PC-3 (cell line): ENCODE results near the gene TEKT3. TPM values are rescaled to one million over a fixed set of nuclear protein-coding genes. Genes with fewer than 3 reads are reported as not detected.

Experiments used
- ATAC-seq: fragments of 200-7000 bp; cut with Tn5 transposase; 2 replicates; pipeline ENCODE4 v1.9.1; 2020; ENCODE audit warnings: mild to moderate bottlenecking, moderate library complexity
- BruUV-seq: library from RNA; stranded (reverse); fragments of 400-500 nt; replicated peaks from 2 replicates; lab custom pipeline; 2021; lab: Mats Ljungman, UMichigan
- CTCF ChIA-PET: fragments of 300-600 bp; sonication (Branson Sonifier 250); formaldehyde crosslinking; loops from one replicate; lab custom pipeline; 2022; ENCODE audit warnings: antibody characterized with exemption; lab: Charles Lee
- POLR2A ChIA-PET: fragments of 300-600 bp; sonication (Branson Sonifier 250); formaldehyde crosslinking; loops from one replicate; lab custom pipeline; 2022; ENCODE audit warnings: antibody characterized with exemption; ENCODE audit not compliant: unreplicated experiment; lab: Charles Lee
- DNase-seq: peaks from one replicate; pipeline ENCODE4 v3.0.0-alpha.2; 2015
- H2AFZ ChIP-seq: fragments of 300-600 bp; sonication (generic); 2 replicates; pipeline ENCODE4 v1.6.0; 2016; ENCODE audit warnings: antibody characterized with exemption, low read length
- H3F3A ChIP-seq: fragments of 300-600 bp; sonication (generic); one replicate; pipeline ENCODE4 v1.6.0; 2017; ENCODE audit warnings: antibody characterized with exemption, low read length, control low read depth, mild to moderate bottlenecking; ENCODE audit not compliant: unreplicated experiment
- H3K27ac ChIP-seq: fragments of 300-600 bp; sonication (generic); 2 replicates; pipeline ENCODE4 v1.5.1; 2016; ENCODE audit warnings: mild to moderate bottlenecking, low read length
- H3K27me3 ChIP-seq: fragments of 300-600 bp; sonication (generic); 2 replicates; pipeline ENCODE4 v1.6.1; 2016; ENCODE audit warnings: low read length, mixed read lengths
- H3K36me3 ChIP-seq: fragments of 300-600 bp; sonication (generic); 2 replicates; pipeline ENCODE4 v1.6.1; 2016; ENCODE audit warnings: low read depth, mixed run types, low read length, mixed read lengths
- H3K4me1 ChIP-seq: fragments of 300-600 bp; sonication (generic); 2 replicates; pipeline ENCODE4 v1.5.1; 2016; ENCODE audit warnings: low read length; ENCODE audit not compliant: insufficient read depth
- H3K4me2 ChIP-seq: fragments of 300-600 bp; sonication (generic); 2 replicates; pipeline ENCODE4 v1.6.0; 2016; ENCODE audit warnings: low read length
- H3K4me3 ChIP-seq: fragments of 300-600 bp; sonication (generic); 2 replicates; pipeline ENCODE4 v1.5.1; 2016; ENCODE audit warnings: mild to moderate bottlenecking, low read length, mixed read lengths
- H3K79me2 ChIP-seq: fragments of 300-600 bp; sonication (generic); 2 replicates; pipeline ENCODE4 v1.6.1; 2017; ENCODE audit warnings: low read length, mixed read lengths
- H3K9ac ChIP-seq: fragments of 300-600 bp; sonication (generic); 2 replicates; pipeline ENCODE4 v1.6.0; 2016; ENCODE audit warnings: mild to moderate bottlenecking, low read length
- H3K9me2 ChIP-seq: fragments of 300-600 bp; sonication (generic); replicated peaks from 2 replicates; pipeline ENCODE4 v1.6.1; 2016; ENCODE audit warnings: mixed run types, low read length, mixed read lengths
- H3K9me3 ChIP-seq: fragments of 300-600 bp; sonication (generic); 2 replicates; pipeline ENCODE4 v1.6.1; 2016; ENCODE audit warnings: low read length, mixed read lengths
- H4K20me1 ChIP-seq: fragments of 300-600 bp; sonication (generic); 2 replicates; pipeline ENCODE4 v1.6.1; 2016; ENCODE audit warnings: low read length, mixed read lengths
- EZH2 ChIP-seq: fragments of 300-600 bp; sonication (generic); IDR thresholded peaks from one replicate; pipeline ENCODE4 v1.6.1; 2017; ENCODE audit warnings: antibody characterized with exemption, mild to moderate bottlenecking, low read length; ENCODE audit not compliant: unreplicated experiment
- EZH2phosphoT487 ChIP-seq: fragments of 300-600 bp; sonication (generic); IDR thresholded peaks from 2 replicates; pipeline ENCODE4 v1.6.1; 2018; ENCODE audit warnings: mild to moderate bottlenecking, antibody characterized with exemption, low read length, borderline replicate concordance
- intact Hi-C: fragments of 100-400 bp; cut with micrococcal nuclease; formaldehyde crosslinking; loops from 2 replicates; pipeline ENCODE4 v1.9.0; 2023
- total RNA-seq: library from RNA; depleted of rRNA; stranded (reverse); fragments of >200 nt; gene quantifications from 2 replicates; pipeline ENCODE4 v1.2.3, GENCODE V29; 2014
- TF ChIP-seq, protein P1 (sequence below): fragments of 300-600 bp; sonication (generic); conservative IDR thresholded peaks from 2 replicates; pipeline ENCODE4 v1.5.1; 2017; ENCODE audit warnings: antibody characterized with exemption, low read depth, mild to moderate bottlenecking, low read length

The TEKT3 gene
- total RNA-seq, 1 experiment from 2014 or later, result not detected

DNA sequence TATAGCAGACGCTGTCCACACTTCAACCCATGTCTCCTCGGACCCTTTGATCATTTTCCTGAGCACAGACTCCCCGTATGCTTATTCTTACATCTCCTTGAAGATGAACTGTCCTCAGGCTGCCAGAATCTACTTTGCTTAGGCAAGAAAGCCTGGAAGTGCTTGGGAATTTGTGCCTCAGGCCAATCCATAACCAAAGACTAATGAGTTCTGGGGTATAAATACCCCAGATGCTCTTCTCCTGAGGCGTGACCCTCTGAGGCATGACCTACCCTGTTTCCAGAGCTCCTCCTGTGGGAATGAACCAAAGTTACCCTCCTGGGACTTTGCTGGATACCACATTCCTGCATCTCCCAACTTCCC, 10.1 kb upstream of the TEKT3 start:
- Histone ChIP-seq H3K9ac (no peak overlapping the region), H3K27me3 (no peaks in the 10 kb centered on the region), H2AFZ (no peak overlapping the region), H3K4me2 (no peak overlapping the region), H3K79me2 (no peaks in the 10 kb centered on the region), H3K9me2 (no peaks in the 10 kb centered on the region; the same call in 1 of the 2 replicates), H3K36me3 (no peaks in the 10 kb centered on the region), H3F3A (no peaks in the 10 kb centered on the region), H3K4me1 (peaks cover 53% of the 10 kb centered on the region), H3K9me3 (no peaks in the 10 kb centered on the region), H3K27ac (peak overlapping the region; percentile 60), H3K4me3 (no peak overlapping the region), H4K20me1 (no peaks in the 10 kb centered on the region)
- DNase-seq, result no peak
- ATAC-seq, result no peak
- POLR2A ChIA-PET, result no interaction called here
- CTCF ChIA-PET, result no interaction called here
- intact Hi-C loops, result no loop called here
- no TSS peak for BruUV-seq
- TF ChIP-seq EZH2phosphoT487 (no peak), EZH2 (no peak)
- TF ChIP-seq, protein P1, sequence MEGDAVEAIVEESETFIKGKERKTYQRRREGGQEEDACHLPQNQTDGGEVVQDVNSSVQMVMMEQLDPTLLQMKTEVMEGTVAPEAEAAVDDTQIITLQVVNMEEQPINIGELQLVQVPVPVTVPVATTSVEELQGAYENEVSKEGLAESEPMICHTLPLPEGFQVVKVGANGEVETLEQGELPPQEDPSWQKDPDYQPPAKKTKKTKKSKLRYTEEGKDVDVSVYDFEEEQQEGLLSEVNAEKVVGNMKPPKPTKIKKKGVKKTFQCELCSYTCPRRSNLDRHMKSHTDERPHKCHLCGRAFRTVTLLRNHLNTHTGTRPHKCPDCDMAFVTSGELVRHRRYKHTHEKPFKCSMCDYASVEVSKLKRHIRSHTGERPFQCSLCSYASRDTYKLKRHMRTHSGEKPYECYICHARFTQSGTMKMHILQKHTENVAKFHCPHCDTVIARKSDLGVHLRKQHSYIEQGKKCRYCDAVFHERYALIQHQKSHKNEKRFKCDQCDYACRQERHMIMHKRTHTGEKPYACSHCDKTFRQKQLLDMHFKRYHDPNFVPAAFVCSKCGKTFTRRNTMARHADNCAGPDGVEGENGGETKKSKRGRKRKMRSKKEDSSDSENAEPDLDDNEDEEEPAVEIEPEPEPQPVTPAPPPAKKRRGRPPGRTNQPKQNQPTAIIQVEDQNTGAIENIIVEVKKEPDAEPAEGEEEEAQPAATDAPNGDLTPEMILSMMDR, result no peak

DNA sequence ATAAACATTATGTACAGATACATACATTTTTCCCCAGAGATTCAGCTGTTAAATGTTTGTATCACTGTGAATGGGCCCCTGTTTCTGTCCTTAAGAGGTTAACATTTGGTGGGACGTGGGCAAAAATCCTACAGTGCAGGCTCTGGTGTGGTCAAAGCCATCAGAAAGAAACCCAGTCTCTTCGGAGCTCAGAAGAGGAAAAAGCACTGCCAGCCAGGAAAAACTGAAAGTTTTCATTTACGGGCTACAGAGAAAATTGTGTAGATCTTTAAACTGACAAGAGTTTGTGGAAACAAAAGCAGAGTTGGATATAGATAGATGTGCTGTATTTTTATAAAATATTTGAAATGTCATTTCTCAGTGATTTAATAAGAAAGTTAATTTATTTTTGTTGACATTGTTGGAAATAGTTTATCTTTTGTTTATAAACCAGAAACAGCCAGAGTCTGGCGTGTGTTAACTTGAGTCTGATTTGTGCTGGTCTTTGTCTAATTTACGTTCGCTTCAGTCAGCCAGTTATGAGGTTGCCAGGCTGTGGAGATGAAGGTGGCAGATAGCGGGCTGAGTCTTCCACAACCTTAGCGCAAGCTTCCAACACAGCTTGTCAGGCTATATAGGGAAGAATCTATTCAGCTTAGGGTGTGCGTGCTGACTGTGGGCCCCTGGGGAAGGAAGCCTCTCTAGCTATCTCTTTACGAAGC, 9.5 kb upstream of the TEKT3 start:
- Histone ChIP-seq H3K4me1 (peaks cover 56% of the 10 kb centered on the region), H3K4me2 (no peak overlapping the region), H3K9ac (no peak overlapping the region), H3K9me2 (no peaks in the 10 kb centered on the region; the same call in 1 of the 2 replicates), H3F3A (no peaks in the 10 kb centered on the region), H3K79me2 (no peaks in the 10 kb centered on the region), H3K36me3 (no peaks in the 10 kb centered on the region), H3K27me3 (no peaks in the 10 kb centered on the region), H3K4me3 (no peak overlapping the region), H3K9me3 (no peaks in the 10 kb centered on the region), H2AFZ (no peak overlapping the region), H4K20me1 (no peaks in the 10 kb centered on the region), H3K27ac (no peak overlapping the region; the same call in 1 of the 2 replicates)
- ChIA-PET POLR2A (no interaction called here), CTCF (no interaction called here)
- no peak for DNase-seq
- intact Hi-C loops, result no loop called here
- TF ChIP-seq, protein P1, result no peak
- TF ChIP-seq EZH2 (no peak), EZH2phosphoT487 (no peak)
- no peak for ATAC-seq
- BruUV-seq, result no TSS peak

DNA sequence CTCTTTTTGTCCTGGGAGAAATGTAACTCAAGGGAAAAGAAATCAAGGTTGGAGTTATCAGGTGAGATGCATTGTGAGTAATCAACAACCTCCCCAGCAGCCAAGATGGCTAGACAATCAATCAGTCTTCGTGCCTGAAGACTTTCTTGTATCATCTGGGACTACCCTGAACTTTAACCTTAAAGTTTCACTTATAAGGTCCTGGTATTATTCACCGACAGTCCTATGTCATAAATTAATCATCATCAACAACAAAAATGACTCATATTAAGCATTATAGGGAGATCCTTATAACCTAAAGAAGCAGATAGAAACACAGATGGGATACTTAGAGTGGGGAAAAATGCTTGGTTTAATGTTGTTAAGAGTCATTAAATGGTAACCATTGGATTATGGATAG, 7.7 kb upstream of the TEKT3 start:
- no peaks in the 10 kb centered on the region for H3K9me3 ChIP-seq
- CTCF ChIA-PET, result no interaction called here
- TF ChIP-seq, protein P1, result no peak
- no peak for TF ChIP-seq EZH2
- no peak for TF ChIP-seq EZH2phosphoT487
- no peaks in the 10 kb centered on the region for H3K9me2 ChIP-seq
- H3K27ac ChIP-seq, result peak overlapping the region; percentile 64
- peak overlapping the region; percentile 20; the same call in 1 of the 2 replicates for H3K4me2 ChIP-seq
- no peaks in the 10 kb centered on the region for H3K27me3 ChIP-seq
- no peaks in the 10 kb centered on the region for H4K20me1 ChIP-seq
- H3F3A ChIP-seq, result no peaks in the 10 kb centered on the region
- H3K9ac ChIP-seq, result peak overlapping the region; percentile 31; the same call in 1 of the 2 replicates
- DNase-seq (peak; percentile 68), ATAC-seq (no peak; the same call in 1 of the 2 replicates)
- no peaks in the 10 kb centered on the region for H3K79me2 ChIP-seq
- H3K36me3 ChIP-seq, result no peaks in the 10 kb centered on the region
- no peak overlapping the region for H2AFZ ChIP-seq
- intact Hi-C loops, result loop anchor here (2.0 to 5.0 kb wide), 2 partner anchors 38 to 88 kb away; no protein-coding TSS in a partner anchor
- POLR2A ChIA-PET, result no interaction called here
- H3K4me1 ChIP-seq, result peaks cover 56% of the 10 kb centered on the region
- no TSS peak for BruUV-seq
- H3K4me3 ChIP-seq, result no peak overlapping the region
